Neuronal stem cell (in vitro differentiated cells): ENCODE measurements around the gene NDC1.

Source experiments
- DNase-seq: peaks from one replicate; pipeline ENCODE4 v3.0.0-alpha.2; 2013; ENCODE audit warnings: low spot score
- H2AFZ ChIP-seq: one replicate; pipeline ENCODE4 v1.6.1; 2013; ENCODE audit warnings: mild to moderate bottlenecking, low read length, inconsistent platforms
- H2AK5ac ChIP-seq: 2 replicates; pipeline ENCODE4 v1.6.1; 2013; ENCODE audit warnings: low read depth, mild to moderate bottlenecking, inconsistent platforms, low read length, moderate library complexity, mixed read lengths
- H2BK120ac ChIP-seq: 2 replicates; pipeline ENCODE4 v1.6.1; 2013; ENCODE audit warnings: low read depth, mild to moderate bottlenecking, inconsistent platforms, low read length, moderate library complexity, mixed read lengths
- H2BK12ac ChIP-seq: one replicate; pipeline ENCODE4 v1.6.1; 2013; ENCODE audit warnings: low read length, inconsistent platforms
- H2BK15ac ChIP-seq: 2 replicates; pipeline ENCODE4 v1.6.1; 2013; ENCODE audit warnings: mild to moderate bottlenecking, low read length, inconsistent platforms, mixed read lengths
- H2BK5ac ChIP-seq: one replicate; pipeline ENCODE4 v1.6.1; 2013; ENCODE audit warnings: inconsistent platforms, mild to moderate bottlenecking, low read length, moderate library complexity
- H3K14ac ChIP-seq: one replicate; pipeline ENCODE4 v1.6.1; 2013; ENCODE audit warnings: low read length, inconsistent platforms
- H3K18ac ChIP-seq: 2 replicates; pipeline ENCODE4 v1.6.1; 2013; ENCODE audit warnings: low read length, inconsistent platforms
- H3K23ac ChIP-seq: 2 replicates; pipeline ENCODE4 v1.6.1; 2013; ENCODE audit warnings: low read depth, mild to moderate bottlenecking, mixed read lengths, low read length, inconsistent platforms; ENCODE audit not compliant: poor library complexity
- H3K27ac ChIP-seq: replicated peaks from 3 replicates; pipeline ENCODE4 v1.5.1; 2013; ENCODE audit warnings: low read length, inconsistent platforms
- H3K27me3 ChIP-seq, 3 experiments: 2 replicates each; pipeline ENCODE4 v1.6.1; 2013; ENCODE audit warnings: low read length in 3 of 3, mild to moderate bottlenecking in 2 of 3, inconsistent platforms in 1 of 3, low read depth in 1 of 3, mixed read lengths in 1 of 3, moderate library complexity in 1 of 3; ENCODE audit not compliant: control insufficient read depth in 3 of 3, insufficient read depth in 3 of 3
- H3K36me3 ChIP-seq, 2 donors: replicated peaks in 1 of 2; 2 replicates each; pipeline ENCODE4 v1.6.1; 2013; ENCODE audit warnings: low read length in 2 of 2; ENCODE audit not compliant: control insufficient read depth in 2 of 2, insufficient read depth in 2 of 2
- H3K4ac ChIP-seq: 2 replicates; pipeline ENCODE4 v1.6.1; 2013; ENCODE audit warnings: inconsistent platforms, mild to moderate bottlenecking, low read length, moderate library complexity
- H3K4me1 ChIP-seq, 2 donors: 1 replicate in 1 of 2; 2 replicates in 1 of 2; pipeline ENCODE4 v1.6.1; 2013; ENCODE audit warnings: low read length in 2 of 2, low read depth in 1 of 2; ENCODE audit not compliant: control insufficient read depth in 2 of 2, insufficient read depth in 1 of 2
- H3K4me2 ChIP-seq: one replicate; pipeline ENCODE4 v1.6.1; 2013; ENCODE audit warnings: mild to moderate bottlenecking, low read length, inconsistent platforms; ENCODE audit not compliant: insufficient read depth, poor library complexity, severe bottlenecking
- H3K4me3 ChIP-seq, 2 donors: 2 replicates each; pipeline ENCODE4 v1.5.1; 2013; ENCODE audit warnings: low read length in 2 of 2, mild to moderate bottlenecking in 2 of 2, inconsistent platforms in 1 of 2, moderate library complexity in 1 of 2
- H3K79me1 ChIP-seq: one replicate; pipeline ENCODE4 v1.6.1; 2013; ENCODE audit warnings: low read depth, mild to moderate bottlenecking, inconsistent platforms, low read length, moderate library complexity
- H3K9ac ChIP-seq: one replicate; pipeline ENCODE4 v1.6.1; 2013; ENCODE audit warnings: mild to moderate bottlenecking, low read depth, low read length, inconsistent platforms; ENCODE audit not compliant: poor library complexity
- H3K9me3 ChIP-seq, 2 donors: replicated peaks in 1 of 2; 2 replicates each; pipeline versions ENCODE3 to v1.6.1; 2013; ENCODE audit warnings: low read length in 2 of 2, mild to moderate bottlenecking in 2 of 2, inconsistent platforms in 1 of 2, low read depth in 1 of 2, mixed read lengths in 1 of 2, moderate library complexity in 1 of 2; ENCODE audit not compliant: control insufficient read depth in 2 of 2, insufficient read depth in 1 of 2
- H4K8ac ChIP-seq: one replicate; pipeline ENCODE4 v1.6.1; 2013; ENCODE audit warnings: low read depth, mild to moderate bottlenecking, inconsistent platforms, low read length, moderate library complexity
- H4K91ac ChIP-seq: one replicate; pipeline ENCODE4 v1.6.1; 2013; ENCODE audit warnings: low read length, low read depth, mild to moderate bottlenecking, inconsistent platforms; ENCODE audit not compliant: poor library complexity
- WGBS, 2 donors: extraction: QIAGEN DNeasy Blood & Tissue Kit; methylation state at CpG; one replicate each; pipeline ENCODE4 v1.1.7; 2013; ENCODE audit warnings: missing lambda C conversion rate in 2 of 2, mixed read lengths in 1 of 2; ENCODE audit not compliant: insufficient read length in 2 of 2, insufficient replicate concordance in 1 of 2; ENCODE audit errors: extremely low coverage in 2 of 2; 5-methylcytosine and 5-hydroxymethylcytosine counted together

NDC1 gene

DNA sequence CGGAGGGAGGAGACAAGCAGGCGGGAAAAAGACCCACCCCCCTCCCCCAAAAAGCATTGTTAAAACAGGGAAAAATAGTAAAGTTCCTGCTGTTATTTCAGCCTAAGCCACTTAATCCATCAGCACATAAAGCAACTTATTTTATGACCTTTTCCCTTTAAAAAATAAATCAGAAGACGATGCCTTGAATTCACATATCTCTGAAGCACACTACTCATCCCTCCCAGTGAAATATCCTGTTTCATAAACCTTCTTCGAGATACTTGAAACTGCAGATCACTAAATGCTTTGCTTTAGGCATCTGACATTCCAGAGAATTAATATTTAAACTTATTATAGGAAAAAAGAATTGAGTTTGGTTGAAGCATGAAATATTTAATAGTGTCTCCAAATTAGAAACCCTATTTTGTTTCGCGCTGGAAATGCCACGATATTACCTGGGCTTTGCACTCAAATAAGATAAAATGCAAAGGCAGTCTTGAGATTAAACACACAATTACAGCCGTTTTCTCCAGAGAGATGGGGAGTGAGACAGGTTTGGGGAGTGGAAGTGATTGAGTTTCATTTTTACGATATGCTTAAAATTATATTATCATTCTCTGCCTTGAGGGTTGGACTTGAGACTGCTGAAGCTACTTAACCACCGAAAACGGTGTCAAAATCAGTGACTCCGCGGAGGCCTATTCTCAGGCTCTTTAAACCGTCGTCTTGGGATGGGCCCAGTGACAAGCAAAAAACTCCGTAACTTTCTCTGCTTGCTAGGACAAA, 108.5 kb downstream of the NDC1 start:
- Histone ChIP-seq H3K9me3 (no peaks in the 10 kb centered on the region), H2AFZ (no peak overlapping the region), H3K79me1 (no peaks in the 10 kb centered on the region), H3K9ac (no peak overlapping the region), H3K14ac (no peak overlapping the region), H4K91ac (no peak overlapping the region), H2BK5ac (no peak overlapping the region), H3K4ac (no peak overlapping the region), H3K23ac (no peak overlapping the region), H3K4me2 (no peak overlapping the region), H2BK15ac (no peak overlapping the region), H2BK12ac (no peak overlapping the region), H3K4me3 (no peak overlapping the region), H2AK5ac (no peak overlapping the region), H3K27ac (no peak overlapping the region), H4K8ac (no peak overlapping the region), H2BK120ac (no peak overlapping the region), H3K36me3 (no peaks in the 10 kb centered on the region), H3K4me1 (peaks cover 0 to 4% of the 10 kb centered on the region in 2 donors), H3K27me3 (peaks cover 0 to 90% (median 0%) of the 10 kb centered on the region in 3 experiments), H3K18ac (no peak overlapping the region)
- DNase-seq, result no peak
- no CpG with 5 or more reads among the region's 16 CpGs for WGBS, 2 donors

DNA sequence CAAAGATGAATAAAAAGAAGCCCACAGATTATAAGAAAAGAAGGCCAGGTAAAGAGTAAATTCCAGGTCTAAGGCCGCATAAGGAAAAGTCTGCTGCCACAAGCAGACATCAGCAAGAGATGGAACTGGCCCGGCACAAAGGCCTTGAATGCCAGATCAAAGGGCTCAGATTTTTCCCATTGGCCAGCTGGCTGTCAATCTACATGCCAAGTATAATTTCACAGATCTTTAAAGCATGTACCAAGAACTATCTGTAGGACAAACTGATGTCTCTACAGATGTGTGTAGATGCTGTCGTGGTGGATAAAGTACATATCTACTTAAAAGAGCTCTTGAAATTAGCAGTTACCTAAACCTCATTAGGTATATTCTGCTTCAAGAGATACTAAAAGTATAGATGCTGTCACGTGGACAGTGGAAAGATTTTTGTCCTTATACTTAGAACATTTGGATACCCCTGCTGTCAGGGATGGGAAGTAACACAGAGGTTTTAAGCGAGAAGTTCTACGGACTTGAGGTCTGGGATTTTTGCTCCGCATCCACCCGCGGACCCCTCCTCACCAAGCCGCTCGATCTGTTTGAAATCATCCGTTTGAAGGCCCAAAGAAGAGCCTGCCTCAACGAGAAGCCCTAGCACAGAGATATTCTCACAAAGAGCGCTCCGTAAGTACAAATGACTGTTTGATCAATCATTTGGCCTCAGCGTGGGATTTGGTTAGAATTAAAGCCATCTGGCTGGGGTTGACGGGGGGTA, 109.2 kb downstream of the NDC1 start:
- Histone ChIP-seq H2BK15ac (no peak overlapping the region), H3K14ac (no peak overlapping the region), H3K4me3 (no peak overlapping the region), H2AFZ (no peak overlapping the region), H3K9me3 (no peaks in the 10 kb centered on the region), H3K9ac (no peak overlapping the region), H3K27me3 (peaks cover 0 to 90% (median 0%) of the 10 kb centered on the region in 3 experiments), H3K4me2 (no peak overlapping the region), H3K27ac (no peak overlapping the region), H4K8ac (no peak overlapping the region), H4K91ac (no peak overlapping the region), H2BK120ac (no peak overlapping the region), H3K36me3 (no peaks in the 10 kb centered on the region), H2BK5ac (no peak overlapping the region), H3K79me1 (no peaks in the 10 kb centered on the region), H3K23ac (no peak overlapping the region), H3K4me1 (peaks cover 0 to 4% of the 10 kb centered on the region in 2 donors), H2BK12ac (no peak overlapping the region), H3K4ac (no peak overlapping the region), H3K18ac (no peak overlapping the region), H2AK5ac (no peak overlapping the region)
- no peak for DNase-seq
- no CpG with 5 or more reads among the region's 17 CpGs for WGBS, 2 donors

DNA sequence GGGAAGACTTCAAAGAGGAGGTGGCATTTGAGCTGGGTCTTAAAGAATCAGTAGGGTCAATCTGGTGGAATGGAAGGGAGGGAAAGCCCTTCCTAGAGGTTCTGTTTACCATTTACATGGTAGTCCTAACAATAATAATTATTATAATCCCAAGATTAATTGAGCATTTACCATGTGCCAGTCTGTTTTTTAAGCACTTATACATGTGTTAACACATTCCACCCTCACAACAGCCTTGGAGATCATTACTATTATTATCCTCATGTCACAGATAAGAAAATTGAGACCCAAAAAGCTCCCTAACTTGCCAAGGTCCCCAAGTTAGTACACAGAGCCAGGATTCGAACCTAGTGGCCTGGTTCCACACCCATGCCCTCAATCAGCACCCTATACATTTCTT, 109.9 kb downstream of the NDC1 start:
- no peak overlapping the region for H3K4ac ChIP-seq
- H3K18ac ChIP-seq, result no peak overlapping the region
- no peak overlapping the region for H3K4me3 ChIP-seq
- no peak overlapping the region for H3K4me2 ChIP-seq
- no peak overlapping the region for H3K14ac ChIP-seq
- no peak overlapping the region for H2BK120ac ChIP-seq
- no peaks in the 10 kb centered on the region for H3K36me3 ChIP-seq
- no peak overlapping the region for H2BK15ac ChIP-seq
- H2AFZ ChIP-seq, result no peak overlapping the region
- no peak overlapping the region for H4K91ac ChIP-seq
- no peak overlapping the region for H2BK5ac ChIP-seq
- H3K27ac ChIP-seq, result no peak overlapping the region
- no peak overlapping the region for H2BK12ac ChIP-seq
- peaks cover 0 to 4% of the 10 kb centered on the region in 2 donors for H3K4me1 ChIP-seq
- H3K23ac ChIP-seq, result no peak overlapping the region
- no peaks in the 10 kb centered on the region for H3K79me1 ChIP-seq
- H2AK5ac ChIP-seq, result no peak overlapping the region
- H3K9ac ChIP-seq, result no peak overlapping the region
- no peak overlapping the region for H4K8ac ChIP-seq
- no peaks in the 10 kb centered on the region for H3K9me3 ChIP-seq
- no CpG with 5 or more reads among the region's 1 CpG for WGBS, 2 donors
- peaks cover 0 to 83% (median 0%) of the 10 kb centered on the region in 3 experiments for H3K27me3 ChIP-seq
- no peak for DNase-seq

DNA sequence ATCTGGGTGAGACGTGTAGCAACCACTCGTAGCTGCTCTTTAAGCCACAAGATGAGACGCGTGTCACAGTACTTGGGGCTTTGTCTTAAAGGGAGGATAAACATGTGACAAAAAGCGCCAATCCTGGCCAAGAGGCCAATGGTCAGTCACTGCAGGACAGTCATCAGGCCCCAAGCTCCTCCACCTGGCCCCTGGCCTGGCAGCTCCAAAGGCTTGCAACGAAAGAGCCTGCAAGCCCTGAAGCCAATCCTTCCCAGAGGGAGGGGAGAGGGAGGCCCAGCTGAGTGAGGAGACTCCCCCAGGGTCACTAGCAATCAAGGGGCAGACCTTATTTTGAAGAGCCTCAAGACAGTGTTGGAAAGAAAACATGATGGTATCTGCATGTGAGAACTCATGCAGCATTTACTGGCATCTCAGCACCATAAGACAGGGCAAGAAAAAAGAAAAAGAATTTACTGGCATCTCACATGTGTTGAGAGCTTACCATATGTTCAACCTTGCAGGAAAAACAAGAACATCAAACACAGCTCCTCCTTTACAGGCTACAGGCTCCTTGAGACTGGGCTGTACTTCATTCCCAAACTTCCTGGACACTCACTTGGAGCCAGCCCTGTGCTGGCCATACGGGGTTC, 110.5 kb downstream of the NDC1 start:
- peak overlapping the region; percentile 19 for H4K91ac ChIP-seq

More for the DNA sequence above, 110.5 kb downstream of the NDC1 start:
- no peak overlapping the region for H3K27ac ChIP-seq
- no peak overlapping the region for H2BK120ac ChIP-seq
- H2AFZ ChIP-seq, result no peak overlapping the region
- H2AK5ac ChIP-seq, result no peak overlapping the region
- H3K79me1 ChIP-seq, result no peaks in the 10 kb centered on the region
- peaks cover 0 to 77% (median 0%) of the 10 kb centered on the region in 3 experiments for H3K27me3 ChIP-seq
- DNase-seq, result no peak
- H4K8ac ChIP-seq, result no peak overlapping the region
- no peak overlapping the region for H3K4me2 ChIP-seq
- H3K36me3 ChIP-seq, result no peaks in the 10 kb centered on the region
- no peak overlapping the region for H2BK12ac ChIP-seq
- H3K4ac ChIP-seq, result no peak overlapping the region
- WGBS, 2 donors, result no CpG with 5 or more reads among the region's 7 CpGs
- H3K9ac ChIP-seq, result no peak overlapping the region
- peaks cover 0 to 4% of the 10 kb centered on the region in 2 donors for H3K4me1 ChIP-seq
- no peak overlapping the region for H3K14ac ChIP-seq
- H3K18ac ChIP-seq, result no peak overlapping the region
- H2BK5ac ChIP-seq, result no peak overlapping the region
- H3K9me3 ChIP-seq, result no peaks in the 10 kb centered on the region
- H3K23ac ChIP-seq, result no peak overlapping the region
- H2BK15ac ChIP-seq, result no peak overlapping the region
- no peak overlapping the region for H3K4me3 ChIP-seq
